Stimulated activated CD8-positive, alpha-beta memory T cell treated with anti-CD3 and anti-CD28 coated beads, Interleukin-15, amount 100 ng/mL, for 4 hours (primary cell): ENCODE measurements around the gene ZDHHC8.
A peak's percentile ranks its signal among the peaks of the same experiment; 100 is the strongest.

ENCODE experiments used
- DNase-seq, 2 donors: peaks; one replicate each; pipeline ENCODE4 v3.0.0-alpha.2; 2020; ENCODE audit warnings: low read depth in 2 of 2

The ZDHHC8 gene

GRCh38 chr22:20128902-20129746 is 2.5 kb upstream of the ZDHHC8 start:
- no peak for DNase-seq

DNA sequence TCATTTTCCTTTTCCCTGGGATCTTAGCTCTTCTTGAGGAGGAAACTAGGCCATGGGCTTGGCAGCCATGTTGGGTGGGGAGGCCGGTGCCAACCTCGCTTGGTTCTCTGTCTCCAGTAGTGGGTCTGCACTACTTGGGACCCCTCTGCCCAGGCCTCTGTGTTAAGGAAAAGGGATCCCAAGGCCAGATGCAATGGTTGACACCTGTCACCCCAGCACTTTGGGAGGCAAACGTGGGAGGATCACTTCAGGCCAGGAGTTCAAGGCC is 1.9 kb upstream of the ZDHHC8 start:
- no peak for DNase-seq

- DNase-seq: no peak
These were observed 1.3 kb upstream of the ZDHHC8 start for GRCh38 chr22:20130319-20130718.

GRCh38 chr22:20130731-20131596 is 640 bp upstream of the ZDHHC8 start:
- DNase-seq: peak; percentile 61 to 63

DNA sequence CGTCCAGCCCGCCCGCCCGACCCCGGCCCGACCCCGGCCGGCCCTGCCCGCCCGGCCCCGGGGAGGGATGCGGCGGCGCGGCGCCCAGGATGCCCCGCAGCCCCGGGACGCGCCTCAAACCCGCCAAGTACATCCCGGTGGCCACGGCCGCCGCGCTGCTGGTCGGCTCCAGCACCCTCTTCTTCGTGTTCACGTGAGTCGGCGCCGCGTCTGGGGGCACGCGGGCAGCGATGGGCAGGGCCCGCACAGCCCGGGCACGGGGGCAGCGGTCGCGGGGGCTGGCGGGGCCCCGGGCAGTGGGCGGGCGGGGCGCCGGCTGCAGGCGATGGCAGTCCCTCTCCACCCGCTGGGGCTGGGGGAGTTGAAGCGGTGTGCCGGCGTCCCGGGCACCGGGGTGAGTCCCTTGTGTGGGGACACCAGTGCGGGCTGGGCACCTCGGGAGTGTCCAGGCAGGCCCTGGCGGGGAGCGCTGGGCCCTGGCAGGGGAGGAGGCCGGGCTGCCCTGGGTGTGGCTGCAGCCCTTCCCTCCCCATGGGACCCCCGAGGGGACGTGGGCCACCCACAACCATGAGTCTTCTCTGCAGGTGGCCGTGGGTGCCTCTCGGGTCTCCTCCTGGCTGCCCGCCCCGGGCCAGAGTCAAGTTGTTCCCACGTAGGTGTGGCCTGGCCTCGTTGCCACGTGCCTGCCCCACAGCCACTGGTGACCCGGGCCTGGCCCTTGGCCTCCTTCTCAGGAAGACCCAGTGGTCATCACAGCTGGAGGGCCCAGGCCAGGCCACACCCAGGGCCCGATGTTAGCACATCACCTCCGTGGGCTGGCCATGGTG is 468 bp downstream of the ZDHHC8 start:
- no peak for DNase-seq

- DNase-seq: no peak
These were observed 1.2 kb downstream of the ZDHHC8 start for GRCh38 chr22:20132686-20133246.

DNA sequence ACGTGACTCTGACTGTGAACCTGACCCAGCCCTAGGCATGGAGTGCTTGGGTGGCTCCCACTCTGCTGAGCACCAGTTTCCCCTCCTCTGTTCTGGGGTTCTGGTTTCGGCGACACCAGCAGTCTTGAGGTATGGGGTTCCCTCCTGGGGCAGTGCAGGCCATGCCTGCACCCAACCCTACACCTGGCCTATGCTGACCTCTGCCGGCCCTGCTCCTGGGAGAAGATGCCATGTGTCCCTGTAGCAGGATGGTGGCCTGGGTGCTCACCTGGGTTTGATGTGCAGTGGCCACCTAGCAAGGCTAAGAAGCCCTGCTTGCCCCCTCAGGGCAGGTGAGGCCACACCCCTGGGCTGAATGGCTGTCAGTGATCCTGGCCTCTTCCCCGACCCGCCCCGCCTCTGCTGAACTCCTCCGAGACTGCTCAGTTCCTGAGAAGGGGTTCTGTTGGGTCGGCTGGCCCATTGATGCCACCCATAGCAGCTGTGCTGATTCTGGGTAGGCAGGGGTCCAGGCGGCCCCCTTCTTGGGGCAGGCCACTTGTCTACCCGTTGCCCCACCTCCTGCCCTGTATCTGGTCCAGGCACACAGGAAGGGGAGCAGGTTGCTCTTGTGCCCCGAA is 2.4 kb downstream of the ZDHHC8 start:
- no peak for DNase-seq

DNA sequence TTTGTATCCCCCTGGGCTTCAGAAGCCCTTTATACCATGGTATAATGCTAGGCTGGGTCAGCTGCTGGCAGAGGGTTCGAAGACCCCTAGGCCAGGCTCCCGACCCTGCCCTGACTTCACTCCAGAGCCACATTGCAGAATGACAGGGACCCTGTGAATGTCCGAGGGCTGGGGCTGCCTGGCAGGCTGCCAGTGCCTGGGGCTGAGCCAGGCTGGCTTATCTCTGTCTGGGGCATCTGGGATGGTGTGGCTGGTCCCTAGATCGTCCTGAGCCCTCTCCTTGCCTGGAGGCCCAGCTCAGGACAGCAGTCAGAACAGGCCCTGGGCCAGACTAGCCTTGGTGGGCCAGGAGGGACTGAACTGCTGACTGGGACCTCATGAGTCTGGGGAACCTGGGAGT is 3.7 kb downstream of the ZDHHC8 start:
- no peak for DNase-seq

DNA sequence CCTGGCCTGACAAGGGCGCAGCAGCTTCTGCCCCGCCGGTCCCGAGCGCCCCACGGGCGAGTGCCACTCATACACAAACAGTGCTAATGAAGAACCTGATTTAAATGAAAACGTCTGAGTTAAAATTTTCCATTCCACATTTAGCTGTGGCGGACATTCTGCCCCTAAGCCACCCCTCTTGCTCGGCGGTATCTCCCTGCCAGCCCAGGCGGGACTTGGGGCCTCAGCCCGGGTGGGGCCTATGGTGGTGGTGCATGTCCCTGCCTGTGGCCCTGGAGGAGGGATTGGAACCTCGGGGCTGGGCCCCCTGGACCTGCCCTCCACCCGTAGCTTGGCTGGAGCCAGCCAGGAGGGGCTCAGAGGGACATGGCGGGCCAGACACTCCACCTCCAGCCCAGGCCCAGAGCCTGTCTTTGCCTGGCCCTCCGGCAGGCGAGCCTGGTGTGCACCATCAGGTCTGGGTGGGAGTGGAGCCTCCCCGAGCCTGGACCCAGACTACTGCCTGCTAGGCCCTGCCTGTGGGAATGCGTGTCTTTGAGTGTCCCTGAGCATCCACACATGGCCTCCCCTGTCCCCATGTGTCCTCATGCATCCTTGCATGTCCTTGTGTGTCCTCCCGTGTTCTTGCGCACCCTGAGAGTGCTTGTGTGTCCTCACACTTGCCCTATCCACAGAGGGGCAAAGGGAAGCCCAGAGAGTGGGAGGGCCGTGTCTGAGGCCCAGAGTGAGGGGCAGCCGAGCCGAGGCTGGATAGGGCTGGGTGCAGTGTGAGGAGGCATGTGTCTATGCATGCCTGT is 4.4 kb downstream of the ZDHHC8 start:
- no peak for DNase-seq

DNA sequence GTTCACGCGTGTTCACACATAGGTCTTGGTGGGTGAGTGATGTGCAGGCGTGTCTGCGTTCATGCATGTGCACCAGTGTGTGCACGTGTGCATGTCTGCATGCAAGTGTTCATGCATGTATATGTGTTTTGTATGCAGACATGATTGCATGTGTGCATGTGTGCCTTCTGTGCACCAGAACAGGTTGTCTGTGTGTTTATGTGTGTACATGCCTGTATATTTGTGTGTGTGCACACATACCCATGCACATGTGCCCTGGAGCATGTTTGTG is 4.9 kb downstream of the ZDHHC8 start:
- DNase-seq: no peak

GRCh38 chr22:20137113-20137512 is 5.5 kb downstream of the ZDHHC8 start:
- no peak for DNase-seq

DNA sequence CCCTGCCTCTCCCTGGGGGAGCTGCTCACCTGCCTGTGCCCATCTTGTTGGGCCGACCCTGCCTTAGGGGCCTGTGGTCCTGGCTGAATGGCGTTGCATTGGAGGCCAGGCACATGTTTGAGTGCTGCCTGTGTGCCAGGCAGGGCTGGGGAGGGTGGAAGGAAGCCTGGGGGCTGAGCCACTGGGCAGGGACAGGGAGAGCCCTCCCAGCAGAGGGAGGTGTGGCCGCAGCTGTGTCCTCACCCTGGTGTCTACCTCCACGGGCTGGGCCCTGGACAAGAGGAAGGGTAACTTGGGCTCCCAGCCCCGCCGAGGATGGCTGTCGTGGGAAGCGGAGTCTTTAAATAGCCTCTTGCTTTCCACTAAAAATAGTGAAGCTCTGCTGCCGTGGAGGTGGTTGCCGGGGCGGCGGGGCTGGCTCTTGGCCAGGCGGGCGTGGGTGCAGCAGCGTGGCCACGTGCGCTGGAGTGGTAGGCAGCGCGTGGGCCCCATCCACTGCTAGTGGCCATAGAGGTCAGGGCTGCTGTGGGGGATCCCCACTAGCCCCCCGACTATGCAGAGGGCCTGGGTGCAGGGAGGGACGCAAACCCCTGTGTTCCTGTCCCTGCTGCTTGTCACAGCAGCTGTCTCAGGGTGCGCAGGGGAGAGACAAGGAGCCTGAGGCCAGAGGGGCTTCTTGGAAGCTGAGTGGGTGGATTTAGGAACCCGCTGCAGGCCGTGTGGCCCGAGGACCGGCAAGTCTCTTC is 6.2 kb downstream of the ZDHHC8 start:
- no peak for DNase-seq

DNA sequence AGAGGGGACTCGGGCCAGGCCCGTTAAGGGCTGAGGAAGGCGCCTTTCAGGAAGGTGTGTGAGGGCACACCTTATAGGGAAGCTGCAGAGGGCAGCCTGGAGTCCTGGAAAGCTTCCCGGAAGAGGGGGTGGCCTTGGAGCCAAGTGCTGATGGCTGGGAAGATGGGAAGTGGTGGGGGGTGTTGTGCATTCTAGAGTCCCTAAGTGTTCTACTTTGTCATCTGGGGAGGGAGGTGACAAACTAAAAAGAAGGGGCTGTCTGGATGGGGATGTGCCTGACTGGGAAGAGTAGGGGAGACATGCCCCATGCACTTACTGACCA is 6.8 kb downstream of the ZDHHC8 start:
- no peak for DNase-seq

GRCh38 chr22:20138868-20139267 is 7.3 kb downstream of the ZDHHC8 start:
- DNase-seq: no peak

GRCh38 chr22:20139391-20140106 is 7.9 kb downstream of the ZDHHC8 start:
- DNase-seq: no peak

- DNase-seq: no peak
These were observed 8.5 kb downstream of the ZDHHC8 start for GRCh38 chr22:20140107-20140445.

DNA sequence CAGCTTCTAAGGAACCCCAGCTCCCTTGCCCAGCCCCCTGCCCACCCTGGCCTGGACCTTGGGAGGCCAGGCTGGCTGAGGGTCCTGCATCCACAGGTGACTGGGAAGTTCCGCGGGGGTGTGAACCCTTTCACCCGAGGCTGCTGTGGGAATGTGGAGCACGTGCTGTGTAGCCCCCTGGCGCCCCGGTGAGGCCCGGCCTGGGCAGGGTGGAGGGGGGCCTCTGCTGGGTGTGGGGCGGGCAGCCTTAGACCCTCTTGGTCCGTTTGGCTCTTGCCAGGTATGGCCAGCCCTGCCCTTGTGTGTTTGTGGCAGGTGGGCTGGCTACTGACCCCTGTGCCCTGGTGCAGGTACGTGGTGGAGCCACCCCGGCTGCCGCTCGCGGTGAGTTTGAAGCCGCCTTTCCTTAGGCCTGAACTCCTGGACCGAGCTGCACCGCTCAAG is 8.9 kb downstream of the ZDHHC8 start:
- no peak for DNase-seq

DNA sequence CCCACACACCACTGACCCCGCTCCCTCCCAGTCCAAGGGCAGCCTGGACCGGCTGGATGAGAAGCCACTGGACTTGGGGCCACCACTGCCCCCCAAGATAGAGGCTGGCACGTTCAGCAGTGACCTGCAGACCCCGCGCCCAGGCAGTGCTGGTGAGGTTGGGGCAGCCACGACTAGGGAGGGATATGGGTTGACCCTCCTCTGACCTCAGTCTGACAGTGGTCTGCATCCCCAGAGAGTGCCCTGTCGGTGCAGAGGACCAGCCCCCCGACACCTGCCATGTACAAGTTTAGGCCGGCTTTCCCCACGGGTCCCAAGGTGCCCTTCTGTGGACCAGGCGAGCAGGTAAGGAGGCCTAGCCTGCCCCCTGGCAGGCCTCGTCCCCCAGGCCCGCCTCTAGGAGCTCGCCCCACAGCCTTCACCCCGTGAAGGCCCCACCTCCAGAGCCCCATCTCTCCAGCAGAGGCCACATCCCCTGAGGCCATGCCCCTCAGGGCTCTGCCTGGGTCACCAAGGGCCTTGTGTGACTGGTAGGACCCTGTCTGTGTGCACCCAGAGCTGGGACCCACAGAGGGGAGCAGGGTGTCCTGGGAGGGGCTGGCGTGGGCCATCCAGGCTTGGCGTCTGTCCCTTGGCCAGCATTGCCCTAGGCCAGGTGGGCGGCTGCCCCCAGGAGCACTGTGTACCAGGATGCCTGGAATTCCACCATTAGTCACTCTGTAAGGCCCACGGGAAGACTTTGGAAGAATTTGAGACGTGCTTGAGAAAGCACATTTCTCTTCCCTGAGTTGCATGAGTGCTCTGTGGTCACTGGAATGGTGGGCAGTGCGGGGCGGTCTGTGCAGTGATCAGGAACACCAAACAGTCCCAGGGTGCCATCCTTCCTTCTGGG is 9.8 kb downstream of the ZDHHC8 start:
- DNase-seq: no peak
